SK-N-SH (cell line): ENCODE measurements around the gene ORC3. TPM values are rescaled to one million over a fixed set of nuclear protein-coding genes. Genes with fewer than 3 reads are reported as not detected.

Experiments
- CTCF ChIA-PET: fragments of 300-600, 350-600 bp; formaldehyde crosslinking; extraction: SDS; loops from one replicate; lab custom pipeline; 2021; lab: Yijun Ruan, JAX
- POLR2A ChIA-PET: fragments of 350-600 bp; sonication (Branson Sonifier 250); formaldehyde crosslinking; extraction: SDS; loops from one replicate; lab custom pipeline; 2020; ENCODE audit warnings: antibody characterized with exemption, inconsistent platforms; lab: Yijun Ruan, JAX
- DNase-seq: peaks from one replicate; pipeline ENCODE4 v3.0.0; 2012
- H2AFZ ChIP-seq: fragments of 200-600 bp; sonication (generic); 2 replicates; pipeline ENCODE4 v1.8.1; 2016; ENCODE audit warnings: antibody characterized with exemption, mild to moderate bottlenecking, low read depth
- H3F3A ChIP-seq: fragments of 200-600 bp; sonication (generic); replicated peaks from 2 replicates; pipeline ENCODE3; 2016; ENCODE audit warnings: antibody characterized with exemption, mild to moderate bottlenecking; ENCODE audit not compliant: insufficient read depth
- H3K27ac ChIP-seq, 2 experiments: fragments of 200-500 bp in 1 of 2; fragments of 200-600 bp in 1 of 2; sonication (Bioruptor generic) in 1 of 2; sonication (generic), shearing (Covaris generic) in 1 of 2; 2 replicates each; pipeline versions ENCODE4 v1.5.1 to v1.6.1; 2014 to 2016; ENCODE audit warnings: low read depth in 2 of 2, inconsistent platforms in 1 of 2, low read length in 1 of 2, mild to moderate bottlenecking in 1 of 2, mixed read lengths in 1 of 2
- H3K27me3 ChIP-seq: fragments of 200-600 bp; sonication (generic), shearing (Covaris generic); 2 replicates; pipeline ENCODE4 v1.6.1; 2016; ENCODE audit warnings: mixed run types; ENCODE audit not compliant: insufficient read depth
- H3K36me3 ChIP-seq, 2 experiments: fragments of 200-500 bp in 1 of 2; fragments of 200-600 bp in 1 of 2; sonication (Bioruptor generic) in 1 of 2; sonication (generic) in 1 of 2; replicated peaks in 1 of 2; 2 replicates each; pipeline versions ENCODE3 to v1.5.1; 2014 to 2016; ENCODE audit warnings: low read length in 1 of 2, mild to moderate bottlenecking in 1 of 2; ENCODE audit not compliant: insufficient read depth in 2 of 2, control insufficient read depth in 1 of 2
- H3K4me1 ChIP-seq, 2 experiments: fragments of 200-500 bp in 1 of 2; fragments of 200-600 bp in 1 of 2; sonication (Bioruptor generic) in 1 of 2; sonication (generic), shearing (Covaris generic) in 1 of 2; 2 replicates each; pipeline versions ENCODE4 v1.5.1 to v1.6.1; 2014 to 2016; ENCODE audit warnings: low read depth in 1 of 2, low read length in 1 of 2, mixed run types in 1 of 2; ENCODE audit not compliant: insufficient read depth in 2 of 2, control insufficient read depth in 1 of 2
- H3K4me2 ChIP-seq: fragments of 200-600 bp; sonication (generic), shearing (Covaris generic); 2 replicates; pipeline ENCODE4 v1.6.1; 2017; ENCODE audit warnings: mixed run types
- H3K4me3 ChIP-seq, 2 experiments: fragments of 200-500 bp in 1 of 2; fragments of 200-600 bp in 1 of 2; sonication (Bioruptor generic) in 1 of 2; sonication (generic), shearing (Covaris generic) in 1 of 2; 2 replicates each; pipeline versions ENCODE4 v1.5.1 to v1.8.1; 2014 to 2016; ENCODE audit warnings: low read depth in 2 of 2, inconsistent platforms in 1 of 2, low read length in 1 of 2, mild to moderate bottlenecking in 1 of 2, mixed read lengths in 1 of 2, moderate library complexity in 1 of 2
- H3K79me2 ChIP-seq: fragments of 200-600 bp; sonication (generic); 2 replicates; pipeline ENCODE4 v1.8.1; 2017; ENCODE audit warnings: mild to moderate bottlenecking; ENCODE audit not compliant: insufficient read depth
- H3K9ac ChIP-seq: fragments of 200-600 bp; sonication (generic); 2 replicates; pipeline ENCODE4 v1.6.1; 2017; ENCODE audit warnings: mixed run types
- H3K9me2 ChIP-seq: fragments of 200-600 bp; sonication (generic); 2 replicates; pipeline ENCODE4 v1.6.1; 2017; ENCODE audit warnings: mixed run types
- H3K9me3 ChIP-seq: fragments of 200-600 bp; sonication (generic); 2 replicates; pipeline ENCODE4 v1.6.1; 2017; ENCODE audit warnings: mixed run types, mild to moderate bottlenecking, moderate library complexity
- H4K20me1 ChIP-seq: fragments of 200-600 bp; sonication (generic); 2 replicates; pipeline ENCODE4 v1.6.1; 2017; ENCODE audit warnings: mild to moderate bottlenecking, mixed run types; ENCODE audit not compliant: insufficient read depth
- CHD2 ChIP-seq: fragments of 150-350 bp; IDR thresholded peaks from 2 replicates; pipeline ENCODE4 v1.6.1; 2018; ENCODE audit warnings: low read length; ENCODE audit not compliant: partially characterized antibody
- EZH2phosphoT487 ChIP-seq: fragments of 200-600 bp; sonication (generic); IDR thresholded peaks from 2 replicates; pipeline ENCODE4 v1.6.1; 2017; ENCODE audit warnings: low read depth, mixed run types, mild to moderate bottlenecking, antibody characterized with exemption, moderate library complexity, borderline replicate concordance
- FOXJ3 ChIP-seq: sonication (generic); formaldehyde crosslinking; IDR thresholded peaks from 2 replicates; pipeline ENCODE4 v1.5.1; 2020; ENCODE audit warnings: mild to moderate bottlenecking, missing genetic modification reagents
- GATA2 ChIP-seq: sonication (generic); formaldehyde crosslinking; IDR thresholded peaks from 2 replicates; pipeline ENCODE4 v1.5.0; 2020; ENCODE audit warnings: mild to moderate bottlenecking, missing genetic modification reagents
- RAD21 ChIP-seq: IDR thresholded peaks from 2 replicates; pipeline ENCODE4 v1.6.1; 2012; ENCODE audit warnings: mild to moderate bottlenecking, low read length
- RXRA ChIP-seq: IDR thresholded peaks from 2 replicates; pipeline ENCODE4 v1.4.0; 2012; ENCODE audit warnings: low read depth, mild to moderate bottlenecking, borderline replicate concordance
- SIN3A ChIP-seq: IDR thresholded peaks from 2 replicates; pipeline ENCODE4 v1.6.1; 2012; ENCODE audit warnings: low read depth, mild to moderate bottlenecking, low read length, moderate library complexity, borderline replicate concordance
- SMC3 ChIP-seq: IDR thresholded peaks from 2 replicates; pipeline ENCODE4 v1.6.1; 2012; ENCODE audit warnings: low read depth, low read length, improper control_type of control experiment
- TAF1 ChIP-seq: IDR thresholded peaks from 2 replicates; pipeline ENCODE4 v1.6.1; 2012; ENCODE audit warnings: low read depth, mild to moderate bottlenecking, low read length, moderate library complexity, borderline replicate concordance
- WGBS: methylation state at CpG from one replicate; pipeline ENCODE4 v1.1.6; 2017; ENCODE audit warnings: low lambda C conversion rate; 5-methylcytosine and 5-hydroxymethylcytosine counted together
- polyA plus RNA-seq, 3 experiments: library from polyadenylated mRNA; depleted of rRNA; stranded (reverse); fragments of >200 nt; gene quantifications; 2 replicates each; pipeline ENCODE4 v1.2.3, GENCODE V29; 2012
- TF ChIP-seq, protein P1 (sequence below): IDR thresholded peaks from 2 replicates; pipeline ENCODE4 v1.4.0; 2012; ENCODE audit warnings: low read depth, borderline replicate concordance
- TF ChIP-seq, protein P2 (sequence below): IDR thresholded peaks from 2 replicates; pipeline ENCODE4 v1.4.0; 2012; ENCODE audit warnings: low read depth
- TF ChIP-seq, protein P3 (sequence below): IDR thresholded peaks from 2 replicates; pipeline ENCODE4 v1.6.1; 2012; ENCODE audit warnings: mild to moderate bottlenecking, low read depth, low read length, moderate library complexity
- TF ChIP-seq, protein P4 (sequence below): fragments of 150-350 bp; IDR thresholded peaks from 2 replicates; pipeline ENCODE4 v1.6.1; 2017; ENCODE audit warnings: antibody characterized with exemption, low read length, low read depth, borderline replicate concordance
- TF ChIP-seq, protein P5 (sequence below): IDR thresholded peaks from 2 replicates; pipeline ENCODE4 v1.4.0; 2012; ENCODE audit warnings: low read depth, borderline replicate concordance

Gene ORC3
- polyA plus RNA-seq, 1 of the 3 experiments (the other 2 are of a cell fraction): 13.3 TPM

DNA sequence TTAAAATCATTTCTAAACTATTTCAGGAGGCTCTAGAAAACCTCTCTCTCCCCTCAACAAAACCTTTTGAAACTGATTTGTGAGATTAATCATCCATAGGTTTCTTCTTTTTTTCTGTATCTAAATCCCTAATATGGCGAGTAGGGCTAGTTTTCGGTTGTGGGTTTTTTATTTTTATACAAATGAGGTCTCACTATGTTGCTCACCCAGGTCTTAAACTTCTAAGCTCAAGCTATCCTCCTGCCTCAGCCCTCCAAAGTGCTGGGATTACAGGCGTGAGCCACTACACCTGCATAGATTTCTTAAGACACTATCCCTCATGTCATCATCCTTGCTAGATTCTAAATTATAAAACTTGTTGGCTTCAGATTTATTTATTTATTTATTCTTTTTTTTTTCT, 43.9 kb downstream of the ORC3 start:
- no peak overlapping the region for H3K9ac ChIP-seq
- H3K27ac ChIP-seq: no peak overlapping the region
- ChIA-PET POLR2A (no interaction called here), CTCF (no interaction called here)
- TF ChIP-seq, protein P1, sequence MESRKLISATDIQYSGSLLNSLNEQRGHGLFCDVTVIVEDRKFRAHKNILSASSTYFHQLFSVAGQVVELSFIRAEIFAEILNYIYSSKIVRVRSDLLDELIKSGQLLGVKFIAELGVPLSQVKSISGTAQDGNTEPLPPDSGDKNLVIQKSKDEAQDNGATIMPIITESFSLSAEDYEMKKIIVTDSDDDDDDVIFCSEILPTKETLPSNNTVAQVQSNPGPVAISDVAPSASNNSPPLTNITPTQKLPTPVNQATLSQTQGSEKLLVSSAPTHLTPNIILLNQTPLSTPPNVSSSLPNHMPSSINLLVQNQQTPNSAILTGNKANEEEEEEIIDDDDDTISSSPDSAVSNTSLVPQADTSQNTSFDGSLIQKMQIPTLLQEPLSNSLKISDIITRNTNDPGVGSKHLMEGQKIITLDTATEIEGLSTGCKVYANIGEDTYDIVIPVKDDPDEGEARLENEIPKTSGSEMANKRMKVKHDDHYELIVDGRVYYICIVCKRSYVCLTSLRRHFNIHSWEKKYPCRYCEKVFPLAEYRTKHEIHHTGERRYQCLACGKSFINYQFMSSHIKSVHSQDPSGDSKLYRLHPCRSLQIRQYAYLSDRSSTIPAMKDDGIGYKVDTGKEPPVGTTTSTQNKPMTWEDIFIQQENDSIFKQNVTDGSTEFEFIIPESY: no peak
- TF ChIP-seq, protein P2, sequence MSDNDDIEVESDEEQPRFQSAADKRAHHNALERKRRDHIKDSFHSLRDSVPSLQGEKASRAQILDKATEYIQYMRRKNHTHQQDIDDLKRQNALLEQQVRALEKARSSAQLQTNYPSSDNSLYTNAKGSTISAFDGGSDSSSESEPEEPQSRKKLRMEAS: no peak
- TF ChIP-seq GATA2: no peak
- TF ChIP-seq EZH2phosphoT487: no peak
- TF ChIP-seq SMC3: no peak
- no peak for TF ChIP-seq TAF1
- TF ChIP-seq CHD2: no peak
- TF ChIP-seq, protein P3, sequence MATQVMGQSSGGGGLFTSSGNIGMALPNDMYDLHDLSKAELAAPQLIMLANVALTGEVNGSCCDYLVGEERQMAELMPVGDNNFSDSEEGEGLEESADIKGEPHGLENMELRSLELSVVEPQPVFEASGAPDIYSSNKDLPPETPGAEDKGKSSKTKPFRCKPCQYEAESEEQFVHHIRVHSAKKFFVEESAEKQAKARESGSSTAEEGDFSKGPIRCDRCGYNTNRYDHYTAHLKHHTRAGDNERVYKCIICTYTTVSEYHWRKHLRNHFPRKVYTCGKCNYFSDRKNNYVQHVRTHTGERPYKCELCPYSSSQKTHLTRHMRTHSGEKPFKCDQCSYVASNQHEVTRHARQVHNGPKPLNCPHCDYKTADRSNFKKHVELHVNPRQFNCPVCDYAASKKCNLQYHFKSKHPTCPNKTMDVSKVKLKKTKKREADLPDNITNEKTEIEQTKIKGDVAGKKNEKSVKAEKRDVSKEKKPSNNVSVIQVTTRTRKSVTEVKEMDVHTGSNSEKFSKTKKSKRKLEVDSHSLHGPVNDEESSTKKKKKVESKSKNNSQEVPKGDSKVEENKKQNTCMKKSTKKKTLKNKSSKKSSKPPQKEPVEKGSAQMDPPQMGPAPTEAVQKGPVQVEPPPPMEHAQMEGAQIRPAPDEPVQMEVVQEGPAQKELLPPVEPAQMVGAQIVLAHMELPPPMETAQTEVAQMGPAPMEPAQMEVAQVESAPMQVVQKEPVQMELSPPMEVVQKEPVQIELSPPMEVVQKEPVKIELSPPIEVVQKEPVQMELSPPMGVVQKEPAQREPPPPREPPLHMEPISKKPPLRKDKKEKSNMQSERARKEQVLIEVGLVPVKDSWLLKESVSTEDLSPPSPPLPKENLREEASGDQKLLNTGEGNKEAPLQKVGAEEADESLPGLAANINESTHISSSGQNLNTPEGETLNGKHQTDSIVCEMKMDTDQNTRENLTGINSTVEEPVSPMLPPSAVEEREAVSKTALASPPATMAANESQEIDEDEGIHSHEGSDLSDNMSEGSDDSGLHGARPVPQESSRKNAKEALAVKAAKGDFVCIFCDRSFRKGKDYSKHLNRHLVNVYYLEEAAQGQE: no peak
- TF ChIP-seq, protein P4, sequence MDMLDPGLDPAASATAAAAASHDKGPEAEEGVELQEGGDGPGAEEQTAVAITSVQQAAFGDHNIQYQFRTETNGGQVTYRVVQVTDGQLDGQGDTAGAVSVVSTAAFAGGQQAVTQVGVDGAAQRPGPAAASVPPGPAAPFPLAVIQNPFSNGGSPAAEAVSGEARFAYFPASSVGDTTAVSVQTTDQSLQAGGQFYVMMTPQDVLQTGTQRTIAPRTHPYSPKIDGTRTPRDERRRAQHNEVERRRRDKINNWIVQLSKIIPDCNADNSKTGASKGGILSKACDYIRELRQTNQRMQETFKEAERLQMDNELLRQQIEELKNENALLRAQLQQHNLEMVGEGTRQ: no peak
- TF ChIP-seq FOXJ3 (CRISPR knock-in tag): no peak
- TF ChIP-seq RAD21: no peak
- TF ChIP-seq, protein P5, sequence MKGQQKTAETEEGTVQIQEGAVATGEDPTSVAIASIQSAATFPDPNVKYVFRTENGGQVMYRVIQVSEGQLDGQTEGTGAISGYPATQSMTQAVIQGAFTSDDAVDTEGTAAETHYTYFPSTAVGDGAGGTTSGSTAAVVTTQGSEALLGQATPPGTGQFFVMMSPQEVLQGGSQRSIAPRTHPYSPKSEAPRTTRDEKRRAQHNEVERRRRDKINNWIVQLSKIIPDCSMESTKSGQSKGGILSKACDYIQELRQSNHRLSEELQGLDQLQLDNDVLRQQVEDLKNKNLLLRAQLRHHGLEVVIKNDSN: no peak
- no peak for TF ChIP-seq SIN3A
- no peak for TF ChIP-seq RXRA
- no peak for DNase-seq
- H3K27me3 ChIP-seq: no peaks in the 10 kb centered on the region
- H3K36me3 ChIP-seq: peaks cover 23 to 36% of the 10 kb centered on the region in 2 experiments
- no peak overlapping the region for H3K4me2 ChIP-seq
- no peaks in the 10 kb centered on the region for H3K9me3 ChIP-seq
- no peak overlapping the region for H2AFZ ChIP-seq
- H3K4me3 ChIP-seq: no peak overlapping the region
- 96% methylated on average over 3 of the region's 3 CpGs for WGBS
- H3K4me1 ChIP-seq: no peaks in the 10 kb centered on the region
- no peaks in the 10 kb centered on the region for H3F3A ChIP-seq
- no peaks in the 10 kb centered on the region for H3K79me2 ChIP-seq
- no peaks in the 10 kb centered on the region for H3K9me2 ChIP-seq
- no peaks in the 10 kb centered on the region for H4K20me1 ChIP-seq
